ENCODE results near the gene ATXN2.
A peak's percentile ranks its signal among the peaks of the same experiment; 100 is the strongest.

The ATXN2 gene

DNA sequence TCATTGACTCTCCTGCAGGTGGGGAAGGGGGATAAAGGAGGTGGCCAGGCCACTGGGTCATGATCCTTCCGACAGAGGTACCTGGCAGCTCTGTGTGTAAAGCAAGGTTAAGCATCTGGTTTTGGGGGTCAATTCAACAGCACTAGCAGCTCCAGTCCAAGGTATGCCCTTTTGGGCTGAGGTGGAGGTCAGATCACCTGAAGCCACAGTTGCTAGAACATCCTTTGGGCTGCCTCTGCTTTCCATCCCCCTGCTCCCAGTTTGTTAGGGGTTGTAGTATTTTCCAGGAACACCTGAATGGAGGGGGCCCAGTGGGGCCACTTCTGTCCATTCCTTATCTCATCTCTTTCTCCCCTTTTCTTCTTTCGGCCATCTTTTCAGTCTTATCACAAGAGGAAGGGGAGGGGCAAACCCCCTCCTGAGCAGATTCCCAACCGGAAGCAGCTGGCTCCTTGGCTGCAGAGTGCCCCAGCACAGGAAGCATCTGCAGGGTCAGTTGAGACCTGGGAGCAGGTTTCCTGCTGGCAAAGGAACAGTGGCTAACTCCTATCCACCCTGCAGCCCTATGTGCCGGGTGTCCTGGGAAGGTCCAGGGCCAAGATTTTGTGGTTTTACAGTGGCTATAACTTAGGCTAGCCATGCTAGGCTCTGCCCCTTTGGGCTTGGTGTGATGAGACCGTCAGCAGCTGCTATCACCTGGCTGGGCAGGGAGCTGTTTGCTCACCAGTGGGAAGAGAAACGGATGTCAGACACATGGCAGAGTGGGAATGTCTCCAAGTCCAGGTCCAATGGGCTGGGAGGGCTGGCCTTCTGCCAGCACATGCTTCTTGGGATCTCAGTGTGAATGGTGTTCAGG, 153.2 kb downstream of the ATXN2 start:
- peaks cover 0 to 29% (median 17%) of the 10 kb centered on the region in 4 donors for H3K4me1 ChIP-seq
- no peaks in the 10 kb centered on the region for H3K27me3 ChIP-seq
- H3K9me3 ChIP-seq = no peaks in the 10 kb centered on the region
- H3K36me3 ChIP-seq = peaks cover 10 to 86% (median 72%) of the 10 kb centered on the region in 3 donors
- intact Hi-C loops (cut with DNase I; ENCODE audit: low total_unique reads) = no loop called here
- no peak overlapping the region for H3K4me3 ChIP-seq
- TF ChIP-seq, protein P1, sequence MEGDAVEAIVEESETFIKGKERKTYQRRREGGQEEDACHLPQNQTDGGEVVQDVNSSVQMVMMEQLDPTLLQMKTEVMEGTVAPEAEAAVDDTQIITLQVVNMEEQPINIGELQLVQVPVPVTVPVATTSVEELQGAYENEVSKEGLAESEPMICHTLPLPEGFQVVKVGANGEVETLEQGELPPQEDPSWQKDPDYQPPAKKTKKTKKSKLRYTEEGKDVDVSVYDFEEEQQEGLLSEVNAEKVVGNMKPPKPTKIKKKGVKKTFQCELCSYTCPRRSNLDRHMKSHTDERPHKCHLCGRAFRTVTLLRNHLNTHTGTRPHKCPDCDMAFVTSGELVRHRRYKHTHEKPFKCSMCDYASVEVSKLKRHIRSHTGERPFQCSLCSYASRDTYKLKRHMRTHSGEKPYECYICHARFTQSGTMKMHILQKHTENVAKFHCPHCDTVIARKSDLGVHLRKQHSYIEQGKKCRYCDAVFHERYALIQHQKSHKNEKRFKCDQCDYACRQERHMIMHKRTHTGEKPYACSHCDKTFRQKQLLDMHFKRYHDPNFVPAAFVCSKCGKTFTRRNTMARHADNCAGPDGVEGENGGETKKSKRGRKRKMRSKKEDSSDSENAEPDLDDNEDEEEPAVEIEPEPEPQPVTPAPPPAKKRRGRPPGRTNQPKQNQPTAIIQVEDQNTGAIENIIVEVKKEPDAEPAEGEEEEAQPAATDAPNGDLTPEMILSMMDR (IDR thresholded peaks at IDR 0.05) = no peak
- peak in 1 of 2 donors; percentile 68 for DNase-seq
- peak overlapping the region; percentile 18 to 29 for H3K27ac ChIP-seq

DNA sequence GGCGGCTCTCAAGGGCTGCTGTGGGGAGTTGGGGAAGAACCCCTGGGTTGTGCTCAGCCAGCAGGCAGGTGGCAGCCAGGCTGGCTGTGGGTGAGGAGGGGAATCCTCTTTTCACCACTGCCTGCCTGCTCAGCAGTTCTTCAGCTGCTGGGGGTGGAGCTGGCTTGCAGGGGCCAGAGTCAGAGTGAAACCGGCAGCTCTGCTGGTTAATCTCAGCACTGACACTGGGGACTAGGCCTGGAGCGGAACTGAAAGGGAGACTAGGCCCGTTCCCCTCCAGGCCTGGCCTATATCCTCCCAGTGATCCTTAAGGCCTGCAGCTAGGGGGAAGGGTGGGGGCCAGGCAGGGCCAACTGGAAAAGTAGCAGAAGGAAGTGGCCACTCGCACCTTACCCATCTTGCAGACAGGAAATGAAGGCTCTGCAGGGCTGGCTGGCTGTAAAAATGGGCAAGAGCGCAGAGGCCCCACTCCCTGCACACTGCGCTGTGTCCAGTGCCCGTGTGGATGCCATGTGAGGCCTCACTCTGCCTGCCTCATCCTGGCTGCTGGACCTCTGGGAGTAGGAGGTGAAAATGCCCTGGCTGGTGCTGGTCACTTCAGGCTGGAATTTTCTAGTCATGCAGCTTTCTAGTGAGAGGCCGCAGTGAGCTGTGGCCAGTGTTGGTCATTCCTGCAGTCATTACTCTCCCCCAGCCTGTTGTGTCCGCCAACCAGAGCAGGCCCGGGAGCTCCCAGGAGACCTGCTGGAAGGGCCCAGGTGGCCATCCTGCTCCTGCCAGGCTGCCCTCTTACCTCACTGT, 154.0 kb downstream of the ATXN2 start:
- Histone ChIP-seq H3K4me3 (no peak overlapping the region), H3K27ac (peak overlapping the region; percentile 18 to 29), H3K4me1 (peaks cover 0 to 29% (median 17%) of the 10 kb centered on the region in 4 donors), H3K36me3 (peaks cover 10 to 78% (median 64%) of the 10 kb centered on the region in 3 donors), H3K9me3 (no peaks in the 10 kb centered on the region), H3K27me3 (no peaks in the 10 kb centered on the region)
- intact Hi-C loops (cut with DNase I; ENCODE audit: low total_unique reads) = no loop called here
- peak; percentile 77 to 85 for DNase-seq
- TF ChIP-seq, protein P1 (IDR thresholded peaks at IDR 0.05) = no peak

DNA sequence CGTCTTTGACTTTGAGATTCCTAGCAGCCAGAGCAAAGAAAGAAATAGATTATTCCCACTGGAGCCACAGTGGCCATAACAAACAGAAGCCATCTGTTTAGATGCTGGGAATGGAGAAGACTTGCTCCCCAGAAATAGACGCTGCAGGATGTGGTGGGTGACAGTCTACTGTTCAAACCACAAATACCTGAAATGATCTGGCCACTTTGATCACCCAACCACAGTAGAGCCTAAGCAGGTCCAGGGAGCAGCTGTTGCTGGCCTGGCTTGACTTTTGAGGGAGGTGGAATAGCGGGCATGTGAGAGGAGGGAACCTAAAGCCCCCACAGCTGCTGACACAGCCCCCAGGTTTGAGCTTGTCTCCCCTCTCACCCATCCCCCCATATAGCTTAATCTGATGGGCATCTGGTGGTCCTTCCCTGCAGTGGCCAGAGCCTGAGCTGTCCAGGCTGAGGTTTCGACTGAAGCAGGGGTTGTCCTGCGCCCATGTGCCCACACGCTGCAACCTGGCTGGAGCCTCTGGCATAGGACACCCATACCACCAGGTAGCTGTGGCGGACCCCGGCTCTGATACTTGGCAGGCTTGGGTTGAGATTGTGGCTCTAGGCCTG, 154.7 kb downstream of the ATXN2 start:
- DNase-seq = no peak
- Histone ChIP-seq H3K36me3 (peaks cover 10 to 71% (median 57%) of the 10 kb centered on the region in 3 donors), H3K27me3 (no peaks in the 10 kb centered on the region), H3K4me1 (peaks cover 0 to 29% (median 17%) of the 10 kb centered on the region in 4 donors), H3K4me3 (no peak overlapping the region), H3K27ac (peak overlapping the region; percentile 18 to 29), H3K9me3 (no peaks in the 10 kb centered on the region)
- intact Hi-C loops (cut with DNase I; ENCODE audit: low total_unique reads) = no loop called here
- TF ChIP-seq, protein P1 (IDR thresholded peaks at IDR 0.05) = no peak

DNA sequence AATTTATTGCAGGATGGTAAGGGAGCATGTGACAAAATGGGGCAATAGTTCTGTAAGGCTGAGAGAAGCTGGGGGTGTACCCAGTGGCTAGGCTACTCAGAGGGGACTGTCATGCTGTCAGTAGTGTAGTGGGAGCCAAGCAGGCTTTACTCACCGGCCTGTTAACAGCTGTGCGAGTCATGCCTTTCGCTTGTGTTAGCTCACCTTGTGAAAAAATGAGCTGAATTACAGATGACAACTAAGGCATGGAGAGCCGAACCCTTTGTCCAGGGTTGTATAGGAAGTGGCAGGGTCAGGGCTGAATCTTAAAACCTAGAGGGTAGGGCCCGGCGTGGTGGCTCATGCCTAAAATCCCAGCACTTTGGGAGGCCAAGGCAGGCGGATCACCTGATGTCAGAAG, 155.5 kb downstream of the ATXN2 start:
- DNase-seq = peak in 1 of 2 donors; percentile 53
- no peak overlapping the region for H3K4me3 ChIP-seq
- TF ChIP-seq, protein P1 (IDR thresholded peaks at IDR 0.05) = no peak
- intact Hi-C loops (cut with DNase I; ENCODE audit: low total_unique reads) = no loop called here
- H3K9me3 ChIP-seq = no peaks in the 10 kb centered on the region
- peaks cover 0 to 33% (median 18%) of the 10 kb centered on the region in 4 donors for H3K4me1 ChIP-seq
- H3K36me3 ChIP-seq = peaks cover 10 to 63% (median 52%) of the 10 kb centered on the region in 3 donors
- H3K27ac ChIP-seq = no peak overlapping the region
- H3K27me3 ChIP-seq = no peaks in the 10 kb centered on the region

DNA sequence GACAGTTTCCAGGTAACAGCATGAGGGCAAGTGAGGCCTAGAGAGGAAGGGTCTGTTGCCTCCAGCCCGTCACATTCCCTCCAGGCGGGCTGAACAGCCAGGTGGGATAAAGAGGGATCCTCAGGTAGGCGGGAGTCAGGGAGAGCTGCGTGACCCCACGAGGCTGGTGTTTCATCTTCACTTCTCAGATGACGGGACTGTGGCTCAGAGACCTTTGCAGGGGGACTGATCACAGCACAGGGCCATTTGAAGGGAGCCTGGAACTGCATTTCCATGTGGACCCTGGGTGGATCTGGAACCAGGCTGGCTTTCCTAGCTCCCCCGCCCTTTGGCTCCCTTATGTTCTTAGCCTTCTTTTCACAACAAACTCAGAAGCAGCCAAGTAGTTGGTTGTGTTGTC, 156.0 kb downstream of the ATXN2 start:
- intact Hi-C loops (cut with DNase I; ENCODE audit: low total_unique reads) = no loop called here
- no peaks in the 10 kb centered on the region for H3K9me3 ChIP-seq
- DNase-seq = peak in 1 of 2 donors; percentile 51
- no peak overlapping the region for H3K4me3 ChIP-seq
- H3K27ac ChIP-seq = peak overlapping the region in 1 of 2 donors; percentile 12
- TF ChIP-seq, protein P1 (IDR thresholded peaks at IDR 0.05) = no peak
- H3K27me3 ChIP-seq = no peaks in the 10 kb centered on the region
- peaks cover 6 to 58% (median 47%) of the 10 kb centered on the region in 3 donors for H3K36me3 ChIP-seq
- H3K4me1 ChIP-seq = peaks cover 0 to 38% (median 21%) of the 10 kb centered on the region in 4 donors
